Loucy (cell line): Measurements from ENCODE around the gene NPHP4.

Source experiments
- H2AFZ ChIP-seq: fragments of 200-600 bp; sonication (generic); 2 replicates; pipeline ENCODE4 v1.6.0; 2016; ENCODE audit warnings: antibody characterized with exemption, mild to moderate bottlenecking, low read length, moderate library complexity
- H3F3A ChIP-seq: fragments of 200-600 bp; 2 replicates; pipeline ENCODE4 v1.6.0; 2016; ENCODE audit warnings: antibody characterized with exemption, low read depth, mild to moderate bottlenecking
- H3K27me3 ChIP-seq: fragments of 200-600 bp; sonication (generic); 2 replicates; pipeline ENCODE4 v1.6.1; 2014; ENCODE audit warnings: low read length, mild to moderate bottlenecking; ENCODE audit not compliant: insufficient read depth, poor library complexity, severe bottlenecking
- H3K36me3 ChIP-seq: fragments of 200-600 bp; sonication (generic); 2 replicates; pipeline ENCODE4 v1.6.1; 2016; ENCODE audit warnings: low read length; ENCODE audit not compliant: insufficient read depth
- H3K4me1 ChIP-seq: fragments of 200-600 bp; sonication (generic); 2 replicates; pipeline ENCODE4 v1.5.1; 2014; ENCODE audit warnings: low read length, mild to moderate bottlenecking; ENCODE audit not compliant: insufficient read depth, poor library complexity, severe bottlenecking
- H3K4me2 ChIP-seq: fragments of 200-600 bp; sonication (generic); 2 replicates; pipeline ENCODE4 v1.6.0; 2014; ENCODE audit warnings: antibody characterized with exemption, low read length, low read depth, mild to moderate bottlenecking; ENCODE audit not compliant: poor library complexity, severe bottlenecking
- H3K4me3 ChIP-seq: fragments of 200-600 bp; sonication (generic); 2 replicates; pipeline ENCODE4 v1.5.1; 2014; ENCODE audit warnings: low read length, mild to moderate bottlenecking, mixed read lengths; ENCODE audit not compliant: poor library complexity, severe bottlenecking
- H3K79me2 ChIP-seq: fragments of 200-600 bp; sonication (generic); 2 replicates; pipeline ENCODE4 v1.6.1; 2014; ENCODE audit warnings: low read length; ENCODE audit not compliant: insufficient read depth
- H3K9ac ChIP-seq: fragments of 200-600 bp; sonication (generic); 2 replicates; pipeline ENCODE4 v1.6.0; 2014; ENCODE audit warnings: mild to moderate bottlenecking, low read depth, low read length, moderate library complexity; ENCODE audit not compliant: poor library complexity, severe bottlenecking
- H3K9me2 ChIP-seq: fragments of 200-600 bp; sonication (generic); replicated peaks from 2 replicates; pipeline ENCODE4 v1.6.1; 2016; ENCODE audit warnings: low read depth, low read length, mixed read lengths
- H3K9me3 ChIP-seq: fragments of 200-600 bp; sonication (generic); 2 replicates; pipeline ENCODE4 v1.6.1; 2014; ENCODE audit warnings: mild to moderate bottlenecking, antibody characterized with exemption, low read length, low read depth; ENCODE audit not compliant: insufficient read depth
- H4K20me1 ChIP-seq: fragments of 200-600 bp; sonication (generic); 2 replicates; pipeline ENCODE4 v1.6.0; 2014; ENCODE audit warnings: antibody characterized with exemption, low read length, mild to moderate bottlenecking; ENCODE audit not compliant: insufficient read depth, poor library complexity, severe bottlenecking
- EZH2phosphoT487 ChIP-seq: fragments of 200-600 bp; IDR thresholded peaks from 2 replicates; pipeline ENCODE4 v1.6.1; 2018; ENCODE audit warnings: antibody characterized with exemption, mild to moderate bottlenecking, moderate library complexity, borderline replicate concordance
- TF ChIP-seq, protein P1 (sequence below): fragments of 200-600 bp; sonication (generic); conservative IDR thresholded peaks from 2 replicates; pipeline ENCODE4 v1.5.1; 2014; ENCODE audit warnings: mild to moderate bottlenecking, antibody characterized with exemption, low read length

NPHP4 gene

GRCh38 chr1:5979536-5980313, 12.5 kb downstream of the NPHP4 start:
- no peaks in the 10 kb centered on the region for H3K27me3 ChIP-seq
- H3K9me2 ChIP-seq: no peaks in the 10 kb centered on the region
- H3K9me3 ChIP-seq: no peaks in the 10 kb centered on the region
- H3K4me3 ChIP-seq: no peak overlapping the region
- TF ChIP-seq, protein P1, sequence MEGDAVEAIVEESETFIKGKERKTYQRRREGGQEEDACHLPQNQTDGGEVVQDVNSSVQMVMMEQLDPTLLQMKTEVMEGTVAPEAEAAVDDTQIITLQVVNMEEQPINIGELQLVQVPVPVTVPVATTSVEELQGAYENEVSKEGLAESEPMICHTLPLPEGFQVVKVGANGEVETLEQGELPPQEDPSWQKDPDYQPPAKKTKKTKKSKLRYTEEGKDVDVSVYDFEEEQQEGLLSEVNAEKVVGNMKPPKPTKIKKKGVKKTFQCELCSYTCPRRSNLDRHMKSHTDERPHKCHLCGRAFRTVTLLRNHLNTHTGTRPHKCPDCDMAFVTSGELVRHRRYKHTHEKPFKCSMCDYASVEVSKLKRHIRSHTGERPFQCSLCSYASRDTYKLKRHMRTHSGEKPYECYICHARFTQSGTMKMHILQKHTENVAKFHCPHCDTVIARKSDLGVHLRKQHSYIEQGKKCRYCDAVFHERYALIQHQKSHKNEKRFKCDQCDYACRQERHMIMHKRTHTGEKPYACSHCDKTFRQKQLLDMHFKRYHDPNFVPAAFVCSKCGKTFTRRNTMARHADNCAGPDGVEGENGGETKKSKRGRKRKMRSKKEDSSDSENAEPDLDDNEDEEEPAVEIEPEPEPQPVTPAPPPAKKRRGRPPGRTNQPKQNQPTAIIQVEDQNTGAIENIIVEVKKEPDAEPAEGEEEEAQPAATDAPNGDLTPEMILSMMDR: no peak
- TF ChIP-seq EZH2phosphoT487: no peak
- H3F3A ChIP-seq: peaks cover 8% of the 10 kb centered on the region; the same call in 1 of the 2 replicates
- H2AFZ ChIP-seq: no peak overlapping the region
- H3K9ac ChIP-seq: no peak overlapping the region
- peaks cover 20% of the 10 kb centered on the region; the same call in 1 of the 2 replicates for H3K36me3 ChIP-seq
- H3K4me1 ChIP-seq: no peaks in the 10 kb centered on the region
- H3K79me2 ChIP-seq: no peaks in the 10 kb centered on the region
- H3K4me2 ChIP-seq: no peak overlapping the region
- no peaks in the 10 kb centered on the region for H4K20me1 ChIP-seq

GRCh38 chr1:5978452-5978851, 13.8 kb downstream of the NPHP4 start:
- H3K4me1 ChIP-seq: no peaks in the 10 kb centered on the region
- no peak overlapping the region for H3K9ac ChIP-seq
- no peaks in the 10 kb centered on the region for H3K79me2 ChIP-seq
- no peaks in the 10 kb centered on the region for H3K9me3 ChIP-seq
- H3K4me2 ChIP-seq: no peak overlapping the region
- H3F3A ChIP-seq: peaks cover 8% of the 10 kb centered on the region; the same call in 1 of the 2 replicates
- peaks cover 14% of the 10 kb centered on the region; the same call in 1 of the 2 replicates for H3K36me3 ChIP-seq
- H4K20me1 ChIP-seq: no peaks in the 10 kb centered on the region
- no peak overlapping the region for H3K4me3 ChIP-seq
- H3K27me3 ChIP-seq: no peaks in the 10 kb centered on the region
- H2AFZ ChIP-seq: no peak overlapping the region
- no peaks in the 10 kb centered on the region for H3K9me2 ChIP-seq
- TF ChIP-seq, protein P1: no peak
- no peak for TF ChIP-seq EZH2phosphoT487

DNA sequence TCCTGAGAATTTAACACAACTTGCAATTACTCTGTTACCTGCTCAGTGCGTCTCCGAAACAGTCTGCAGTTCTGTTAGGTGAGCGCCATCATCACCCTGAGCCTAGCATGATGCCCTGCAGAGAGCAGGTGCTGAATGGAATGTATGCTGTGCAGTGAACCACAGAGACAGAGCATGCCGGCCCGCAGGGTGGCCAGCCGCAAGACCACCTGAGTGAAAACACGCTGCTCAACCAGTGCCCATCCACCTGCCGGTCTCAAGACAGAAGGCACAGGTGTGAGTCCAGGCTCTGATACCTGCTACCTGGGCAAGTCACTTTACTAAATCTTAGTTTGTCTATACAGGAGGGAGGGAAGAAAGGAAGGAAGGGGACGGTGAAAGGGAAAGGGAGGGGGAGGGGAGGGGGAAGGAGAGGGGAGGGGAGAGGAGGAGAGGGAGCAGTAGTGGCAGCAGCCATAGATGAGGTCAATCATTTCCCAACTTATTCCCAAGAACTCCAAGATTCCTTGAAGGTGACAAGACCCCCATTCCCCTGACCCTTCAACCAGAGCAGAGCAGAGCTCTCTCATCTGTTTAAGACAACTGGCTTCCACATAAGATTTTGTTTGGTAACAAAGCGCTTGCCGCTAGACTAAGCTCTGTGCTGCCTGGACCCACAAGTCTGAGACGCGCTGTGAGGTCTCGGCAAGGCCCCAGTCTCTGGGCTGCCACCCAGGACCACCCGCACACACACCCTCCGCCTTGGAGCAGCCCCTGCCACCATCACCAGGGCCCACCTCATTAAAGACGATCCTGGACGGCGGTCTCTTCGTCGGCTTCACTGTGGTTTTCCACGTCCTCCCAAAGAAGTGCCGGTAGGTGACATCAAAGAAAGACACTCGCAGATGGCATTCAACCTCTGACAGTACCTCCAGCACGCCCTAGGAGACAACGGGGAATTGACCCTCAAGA, 14.5 kb downstream of the NPHP4 start:
- Histone ChIP-seq H3K4me3 (no peak overlapping the region), H3K9ac (no peak overlapping the region), H3F3A (peaks cover 8% of the 10 kb centered on the region; the same call in 1 of the 2 replicates), H3K4me2 (no peak overlapping the region), H3K9me3 (no peaks in the 10 kb centered on the region), H3K4me1 (no peaks in the 10 kb centered on the region), H3K9me2 (no peaks in the 10 kb centered on the region), H2AFZ (no peak overlapping the region), H4K20me1 (no peaks in the 10 kb centered on the region), H3K79me2 (no peaks in the 10 kb centered on the region), H3K36me3 (peaks cover 8% of the 10 kb centered on the region; the same call in 1 of the 2 replicates), H3K27me3 (no peaks in the 10 kb centered on the region)
- TF ChIP-seq, protein P1: no peak
- TF ChIP-seq EZH2phosphoT487: no peak
